Bronchial epithelial cell (primary cell): ENCODE data around the gene DNASE1L2. TPM values are rescaled to one million over a fixed set of nuclear protein-coding genes. Genes with fewer than 3 reads are reported as not detected.

Experiments used
- DNase-seq: peaks from one replicate; pipeline ENCODE4 v3.0.0-alpha.2; 2010; ENCODE audit warnings: low read depth
- FAIRE-seq: peaks from 2 replicates; lab custom pipeline; 2011; peaks lifted over from hg19 to GRCh38; lab: Jason Lieb, UNC
- H3K27me3 ChIP-seq: 2 replicates; pipeline ENCODE4 v1.5.1; 2011; ENCODE audit warnings: low read length; ENCODE audit not compliant: control insufficient read depth, insufficient read depth
- H3K36me3 ChIP-seq: 2 replicates; pipeline ENCODE4 v1.5.1; 2011; ENCODE audit warnings: low read length; ENCODE audit not compliant: control insufficient read depth, insufficient read depth
- H3K4me3 ChIP-seq: 2 replicates; pipeline ENCODE4 v1.5.1; 2011; ENCODE audit warnings: mild to moderate bottlenecking, low read depth, low read length, control low read depth
- total RNA-seq: library from RNA; depleted of rRNA; stranded (reverse); fragments of >200 nt; gene quantifications from 2 replicates; pipeline ENCODE4 v1.2.1, GENCODE V29; 2014
- TF ChIP-seq, protein P1 (sequence below): IDR thresholded peaks from 2 replicates; pipeline ENCODE4 v1.5.1; 2011; ENCODE audit warnings: mild to moderate bottlenecking, moderate library complexity, low read length, control low read depth, inconsistent platforms; ENCODE audit not compliant: insufficient read depth, severe bottlenecking

Gene DNASE1L2
- total RNA-seq, 1 donor from 2014 or later = under 0.01 TPM

DNA sequence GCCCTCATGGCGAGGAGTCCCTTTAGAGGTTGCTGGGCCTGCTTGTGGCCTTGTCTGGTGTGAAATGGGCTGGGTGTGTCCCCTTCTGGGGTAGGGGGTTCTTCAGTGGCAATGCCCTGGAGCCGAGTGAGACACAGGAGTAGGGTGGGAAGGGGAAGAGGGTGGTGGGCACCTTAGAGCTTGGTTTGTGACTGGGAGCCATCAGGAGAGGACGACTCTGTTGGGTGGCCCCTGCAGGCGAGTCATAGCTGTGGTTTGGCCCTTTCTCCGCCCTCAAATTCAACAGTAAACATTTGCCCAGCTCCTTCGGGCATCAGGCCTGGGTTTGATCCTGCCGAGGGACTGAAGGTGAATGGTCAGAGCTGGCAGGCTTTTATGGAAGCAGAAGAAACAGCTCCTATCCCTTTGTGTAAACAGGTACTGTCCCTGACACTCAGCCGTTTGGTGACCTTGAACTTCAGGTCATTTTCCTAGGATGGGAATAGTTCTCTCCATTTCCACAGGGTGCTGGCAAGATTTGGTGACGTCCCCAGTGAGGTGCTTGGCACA lies 9.9 kb upstream of the DNASE1L2 start:
- no peaks in the 10 kb centered on the region for H3K27me3 ChIP-seq
- no peak for DNase-seq
- TF ChIP-seq, protein P1, sequence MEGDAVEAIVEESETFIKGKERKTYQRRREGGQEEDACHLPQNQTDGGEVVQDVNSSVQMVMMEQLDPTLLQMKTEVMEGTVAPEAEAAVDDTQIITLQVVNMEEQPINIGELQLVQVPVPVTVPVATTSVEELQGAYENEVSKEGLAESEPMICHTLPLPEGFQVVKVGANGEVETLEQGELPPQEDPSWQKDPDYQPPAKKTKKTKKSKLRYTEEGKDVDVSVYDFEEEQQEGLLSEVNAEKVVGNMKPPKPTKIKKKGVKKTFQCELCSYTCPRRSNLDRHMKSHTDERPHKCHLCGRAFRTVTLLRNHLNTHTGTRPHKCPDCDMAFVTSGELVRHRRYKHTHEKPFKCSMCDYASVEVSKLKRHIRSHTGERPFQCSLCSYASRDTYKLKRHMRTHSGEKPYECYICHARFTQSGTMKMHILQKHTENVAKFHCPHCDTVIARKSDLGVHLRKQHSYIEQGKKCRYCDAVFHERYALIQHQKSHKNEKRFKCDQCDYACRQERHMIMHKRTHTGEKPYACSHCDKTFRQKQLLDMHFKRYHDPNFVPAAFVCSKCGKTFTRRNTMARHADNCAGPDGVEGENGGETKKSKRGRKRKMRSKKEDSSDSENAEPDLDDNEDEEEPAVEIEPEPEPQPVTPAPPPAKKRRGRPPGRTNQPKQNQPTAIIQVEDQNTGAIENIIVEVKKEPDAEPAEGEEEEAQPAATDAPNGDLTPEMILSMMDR = no peak
- no peak overlapping the region for H3K4me3 ChIP-seq
- no peak for FAIRE-seq
- peaks cover 14% of the 10 kb centered on the region for H3K36me3 ChIP-seq

DNA sequence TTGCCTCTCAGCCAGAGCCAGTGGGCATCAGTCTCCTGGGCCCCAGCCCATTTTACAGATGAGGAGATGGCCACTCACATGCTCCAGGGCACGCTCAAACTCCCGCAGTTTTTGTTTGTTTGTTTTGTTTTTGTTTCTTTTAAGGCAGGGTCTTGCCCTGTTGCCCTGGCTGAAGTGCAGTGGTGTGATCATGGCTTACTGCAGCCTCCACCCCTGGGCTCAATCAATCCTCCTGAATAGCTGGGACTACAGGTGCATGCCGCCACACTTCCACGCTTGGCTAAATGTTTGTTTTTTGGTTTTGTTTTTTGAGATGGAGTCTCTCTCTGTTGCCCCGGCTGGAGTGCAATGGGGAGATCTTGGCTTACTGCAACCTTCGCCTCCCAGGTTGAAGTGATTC lies 9.3 kb upstream of the DNASE1L2 start:
- Histone ChIP-seq H3K27me3 (no peaks in the 10 kb centered on the region), H3K4me3 (no peak overlapping the region), H3K36me3 (peaks cover 18% of the 10 kb centered on the region)
- TF ChIP-seq, protein P1 = no peak
- DNase-seq = no peak
- FAIRE-seq = no peak

DNA sequence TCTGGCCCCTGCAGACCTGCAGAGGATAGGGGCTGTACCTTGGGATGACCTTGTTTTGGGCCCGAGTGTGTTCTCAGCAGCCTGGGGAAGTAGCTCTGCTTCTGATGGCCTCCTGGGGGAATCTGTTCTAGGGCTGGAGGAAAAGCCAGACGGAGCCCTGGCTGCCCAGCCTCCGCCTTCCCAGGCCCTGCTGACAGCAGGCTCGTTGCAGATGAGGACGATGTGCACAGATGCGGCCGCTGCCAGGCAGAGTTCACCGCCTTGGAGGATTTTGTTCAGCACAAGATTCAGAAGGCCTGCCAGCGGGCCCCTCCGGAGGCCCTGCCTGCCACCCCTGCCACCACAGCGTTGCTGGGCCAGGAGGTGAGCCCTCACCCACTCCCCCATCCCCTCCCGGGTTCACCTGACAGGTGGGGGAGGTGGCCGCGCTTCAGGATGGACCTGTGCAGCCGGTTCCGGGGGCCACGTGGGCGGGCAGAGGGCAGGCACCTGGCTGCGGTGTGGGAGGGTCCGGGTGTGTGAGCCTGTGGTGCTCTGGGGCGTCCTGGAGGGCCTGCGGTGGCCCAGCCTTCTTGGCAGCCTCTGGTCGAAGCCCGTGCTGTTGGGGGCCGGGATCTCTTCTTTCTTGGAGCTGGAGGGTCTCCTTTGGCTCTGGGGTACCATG lies 8.0 kb upstream of the DNASE1L2 start:
- TF ChIP-seq, protein P1 = no peak

DNA sequence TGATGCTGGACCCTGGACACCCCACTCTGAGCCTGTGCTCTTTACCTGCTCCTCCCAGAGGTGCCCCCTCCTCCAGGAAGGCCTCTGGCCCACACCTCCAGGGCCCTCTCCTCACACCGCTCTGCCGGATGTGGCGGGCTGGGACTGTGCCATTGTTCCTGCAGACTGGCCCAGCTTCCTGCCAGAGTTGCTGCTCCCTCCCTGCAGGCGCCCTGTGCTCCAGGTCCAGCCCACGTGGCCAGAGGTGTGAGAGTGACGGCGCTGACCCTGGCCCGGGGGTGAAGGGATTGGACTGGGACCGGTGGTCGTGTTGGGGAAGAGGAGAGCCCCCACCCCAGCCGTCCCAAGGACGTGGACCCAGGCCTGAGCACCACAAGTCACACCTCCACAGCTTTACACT lies 7.2 kb upstream of the DNASE1L2 start:
- DNase-seq = no peak
- no peak overlapping the region for H3K4me3 ChIP-seq
- TF ChIP-seq, protein P1 = no peak
- H3K36me3 ChIP-seq = peaks cover 33% of the 10 kb centered on the region
- no peak for FAIRE-seq
- no peaks in the 10 kb centered on the region for H3K27me3 ChIP-seq

More for the DNA sequence above, 8.0 kb upstream of the DNASE1L2 start:
- no peak for DNase-seq
- Histone ChIP-seq H3K27me3 (no peaks in the 10 kb centered on the region), H3K4me3 (no peak overlapping the region), H3K36me3 (peaks cover 31% of the 10 kb centered on the region)
- FAIRE-seq = no peak

DNA sequence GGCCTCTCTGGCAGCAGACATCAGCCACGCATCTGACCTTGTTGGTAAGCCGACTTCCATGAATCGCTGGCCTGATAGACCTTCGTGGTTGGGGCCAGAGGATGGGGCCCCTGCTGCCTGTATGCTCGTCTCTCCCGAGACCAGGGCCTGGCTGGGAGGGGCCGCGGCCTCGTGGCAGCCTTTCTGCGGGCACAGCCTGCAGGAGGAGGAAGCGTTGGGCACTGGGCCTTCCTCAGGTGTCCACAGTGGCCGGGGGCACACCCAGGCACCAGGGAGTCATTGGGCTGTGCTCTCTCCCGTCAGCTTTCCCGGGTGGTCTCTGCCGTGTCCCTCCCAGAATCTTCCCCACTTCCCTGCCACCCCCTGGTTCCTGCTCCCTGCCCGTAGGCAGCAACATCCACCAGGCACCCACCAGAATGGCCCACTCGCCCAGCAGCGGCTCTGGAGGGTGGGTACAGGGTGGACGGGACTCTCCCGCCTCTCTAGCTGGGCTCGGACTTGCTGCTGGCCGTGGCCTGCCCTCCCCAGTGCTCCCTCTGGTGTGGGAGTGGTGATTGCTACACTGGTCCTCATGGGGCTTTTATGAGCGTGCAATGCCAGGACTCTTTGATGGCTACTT lies 6.5 kb upstream of the DNASE1L2 start:
- Histone ChIP-seq H3K4me3 (no peak overlapping the region), H3K36me3 (peaks cover 35% of the 10 kb centered on the region), H3K27me3 (no peaks in the 10 kb centered on the region)
- DNase-seq = no peak
- no peak for FAIRE-seq
- TF ChIP-seq, protein P1 = no peak

DNA sequence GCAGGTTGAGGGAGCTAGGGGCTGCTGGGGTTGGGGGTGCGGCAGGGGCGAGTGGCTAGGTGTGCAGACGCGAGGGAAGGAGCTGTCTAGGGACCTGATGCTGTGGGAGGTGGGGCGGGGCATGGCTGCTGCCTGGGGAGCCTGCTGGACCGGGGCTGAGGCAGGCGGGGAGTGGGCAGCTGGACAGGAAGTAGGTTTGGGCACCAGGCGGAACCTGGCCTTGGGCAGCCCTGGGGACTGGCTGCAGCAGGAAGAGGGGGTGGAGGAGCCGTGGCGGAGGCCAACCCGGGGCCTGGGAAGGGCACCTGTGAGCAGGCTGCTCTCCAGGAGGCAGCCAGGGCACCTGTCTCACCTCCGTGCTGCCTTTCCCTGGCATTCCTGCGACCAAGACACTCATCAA lies 5.9 kb upstream of the DNASE1L2 start:
- TF ChIP-seq, protein P1 = no peak
- H3K36me3 ChIP-seq = peaks cover 37% of the 10 kb centered on the region
- DNase-seq (no peak), FAIRE-seq (no peak)
- H3K27me3 ChIP-seq = no peaks in the 10 kb centered on the region
- no peak overlapping the region for H3K4me3 ChIP-seq
